Activated CD8-positive, alpha-beta memory T cell treated with anti-CD3 and anti-CD28 coated beads, Interleukin-2, amount 50 U/mL, for 24 hours (primary cell): ENCODE data around the gene EXOSC1.
"Not testable (repeated sequence)": the region's sequence is repeated elsewhere in the genome, so short reads cannot be mapped to it uniquely, and the experiment has no call there.

Experiments used
- DNase-seq: peaks from one replicate; pipeline ENCODE4 v3.0.0-alpha.2; 2020; ENCODE audit errors: extremely low read depth

Gene EXOSC1

DNA sequence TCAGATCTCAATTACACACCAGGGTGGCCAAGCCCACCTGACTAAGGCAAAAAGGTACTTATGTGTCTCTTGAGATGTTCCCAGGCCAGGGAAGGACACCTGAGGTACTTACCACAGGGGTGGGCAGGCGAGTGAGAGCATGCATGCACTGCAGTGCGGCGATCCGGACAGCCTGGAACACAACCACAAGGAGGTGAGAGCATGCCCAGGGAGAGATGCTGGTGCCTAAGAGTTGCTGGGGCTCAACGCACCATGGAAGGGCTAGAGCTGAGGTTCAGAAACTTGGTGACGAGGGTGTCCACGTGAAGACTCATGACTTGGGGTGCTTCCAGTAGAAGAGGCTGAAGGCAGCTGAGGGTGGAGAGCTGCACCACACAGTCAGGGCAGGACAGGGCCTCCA lies 13.3 kb upstream of the EXOSC1 start:
- DNase-seq = no peak

DNA sequence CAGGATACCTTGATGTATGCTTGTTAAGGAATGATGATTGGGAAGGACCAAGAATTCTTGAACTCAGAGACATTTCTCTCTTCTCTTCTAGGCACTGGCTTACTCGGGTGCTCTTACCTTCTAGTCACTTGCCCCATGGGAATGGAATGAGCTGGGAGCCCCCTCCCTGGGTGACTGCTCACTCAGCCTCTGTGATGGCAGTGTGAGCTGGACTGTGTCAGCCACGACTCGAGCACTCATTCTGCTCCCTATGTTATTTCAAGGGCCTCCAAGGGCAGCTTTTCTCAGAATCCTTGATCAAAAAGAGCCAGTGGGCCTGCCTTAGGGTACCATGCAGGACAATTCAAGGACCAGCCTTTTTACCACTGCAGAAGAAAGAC lies 10.9 kb upstream of the EXOSC1 start:
- DNase-seq = no peak

DNA sequence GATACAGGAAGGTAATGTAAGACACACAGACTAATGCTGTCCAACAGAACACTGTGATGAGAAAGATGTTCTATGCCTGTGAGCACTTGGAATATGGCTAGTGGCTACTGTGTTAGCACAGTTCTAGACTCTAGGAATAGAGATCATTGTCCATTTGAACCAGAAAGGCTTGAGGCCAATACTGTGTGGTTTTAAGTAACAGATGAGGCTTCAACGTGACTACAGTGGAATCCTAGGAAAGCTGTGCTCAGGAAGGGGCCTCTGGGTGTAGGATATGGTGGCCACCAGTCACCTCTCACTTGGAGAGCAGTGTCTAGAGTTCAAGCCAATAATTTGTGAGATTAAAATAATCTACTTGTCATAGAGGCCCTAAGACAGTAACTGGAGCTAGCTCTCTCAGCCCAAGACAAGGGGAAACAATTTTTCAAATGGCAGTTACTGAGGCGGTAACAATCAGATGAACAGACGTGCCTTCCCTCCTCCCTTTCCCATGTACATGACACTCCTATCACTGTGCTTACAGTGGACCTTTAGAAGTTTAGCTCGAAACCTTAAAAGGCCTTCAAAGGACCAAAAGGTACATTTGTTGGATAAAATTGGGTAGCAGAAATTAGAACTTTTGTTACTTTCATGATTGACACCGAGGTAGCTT lies 10.4 kb upstream of the EXOSC1 start:
- no peak for DNase-seq

DNA sequence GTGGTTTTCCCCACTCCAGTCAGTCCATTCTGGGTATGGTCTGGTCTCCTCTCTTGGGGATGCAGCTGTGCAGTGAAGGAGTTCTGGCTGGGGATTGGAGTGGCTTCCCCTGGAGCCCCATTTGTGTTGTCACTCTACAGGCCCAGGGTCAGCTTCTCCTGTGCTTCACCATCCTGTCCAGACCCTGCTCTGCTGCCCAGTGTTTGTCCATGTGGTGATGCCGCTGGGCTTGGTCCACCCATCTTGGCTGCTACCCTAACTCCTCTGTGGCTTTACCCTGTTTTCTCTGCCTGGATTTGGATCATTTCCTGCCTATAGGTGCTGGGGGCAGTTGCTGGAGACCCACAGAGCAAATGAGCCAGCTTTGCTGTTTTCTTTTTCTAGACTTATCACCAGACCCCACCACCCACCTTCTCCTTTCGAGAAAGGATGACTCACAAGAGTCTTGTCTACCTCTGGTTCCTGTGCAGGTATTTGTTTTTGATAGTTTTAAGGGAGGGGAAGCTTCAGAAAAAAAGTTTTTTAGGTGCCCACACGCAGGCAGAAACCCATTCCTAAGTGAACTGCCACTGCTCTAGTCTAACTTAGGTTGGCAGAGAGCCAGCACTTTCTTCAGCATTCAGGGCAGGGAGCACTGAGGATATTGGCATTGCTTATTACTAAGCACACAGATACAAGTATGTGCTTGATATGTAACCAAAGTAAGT lies 8.7 kb upstream of the EXOSC1 start:
- no peak for DNase-seq

DNA sequence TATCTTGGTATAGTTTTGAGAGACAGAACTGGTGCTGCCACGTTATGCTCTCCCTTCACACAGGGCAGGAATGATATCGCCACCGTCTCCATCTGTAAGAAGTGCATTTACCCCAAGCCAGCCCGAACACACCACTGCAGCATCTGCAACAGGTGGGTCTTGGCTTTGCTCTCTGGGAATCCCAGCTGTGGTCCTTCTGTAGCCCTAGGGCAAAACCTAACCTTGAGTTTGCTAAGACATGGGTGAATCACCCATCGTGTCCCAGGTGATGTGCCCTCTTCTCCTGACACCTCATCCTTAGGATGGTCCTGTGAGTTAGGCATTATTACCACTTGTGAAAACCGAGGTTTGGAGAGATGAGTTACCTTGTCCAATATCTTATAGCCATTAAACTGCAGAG lies 6.5 kb upstream of the EXOSC1 start:
- DNase-seq = no peak

DNA sequence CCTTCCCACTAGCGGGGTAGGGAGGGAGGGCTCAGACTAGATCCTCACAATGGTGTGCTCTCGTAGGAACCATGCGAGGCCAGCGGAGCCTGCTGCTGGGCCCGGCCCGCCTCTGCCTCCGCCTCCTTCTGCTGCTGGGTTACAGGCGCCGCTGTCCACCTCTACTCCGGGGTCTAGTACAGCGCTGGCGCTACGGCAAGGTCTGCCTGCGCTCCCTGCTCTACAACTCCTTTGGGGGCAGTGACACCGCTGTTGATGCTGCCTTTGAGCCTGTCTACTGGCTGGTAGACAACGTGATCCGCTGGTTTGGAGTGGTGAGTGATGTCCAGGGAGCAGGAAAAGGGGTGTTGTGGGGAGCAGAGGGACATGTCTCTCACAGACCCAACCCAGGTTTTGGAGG lies 5.8 kb upstream of the EXOSC1 start:
- no peak for DNase-seq

DNA sequence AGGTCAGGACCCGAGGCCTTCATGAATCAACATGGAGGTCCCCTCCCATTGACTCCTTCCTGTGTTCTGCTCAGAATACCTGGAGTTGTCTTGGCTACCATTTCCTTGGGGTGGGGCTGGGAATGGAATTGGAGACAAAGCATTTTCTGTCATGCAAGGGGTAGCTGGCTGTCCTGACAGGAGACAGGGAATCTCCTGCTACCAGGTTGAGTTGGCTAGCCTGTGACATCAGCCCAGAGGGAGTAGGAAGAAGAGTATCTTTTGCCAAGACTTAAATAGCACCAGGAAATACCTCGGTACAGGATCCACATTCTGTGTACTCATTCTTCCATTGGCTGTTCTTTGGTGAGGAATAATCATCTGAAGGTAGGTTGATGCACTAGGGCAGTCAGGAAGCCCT lies 5.0 kb upstream of the EXOSC1 start:
- DNase-seq = no peak

DNA sequence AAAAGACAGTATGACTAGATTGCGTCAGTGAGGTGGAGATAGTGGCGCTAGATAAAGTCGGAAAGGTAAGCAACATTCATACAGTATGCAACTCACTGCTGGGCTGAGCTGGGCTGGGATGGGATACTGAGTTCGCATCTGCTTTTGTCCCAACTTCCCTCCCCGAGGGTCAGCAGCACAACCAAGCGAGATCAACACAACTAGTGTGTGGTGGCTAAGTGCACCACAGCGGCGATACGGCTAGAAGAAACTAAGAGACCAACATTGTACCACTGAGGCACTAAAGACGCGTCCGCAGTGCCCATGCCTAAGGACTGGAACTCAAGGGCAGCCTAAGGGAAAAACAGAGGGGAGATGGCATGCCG lies 467 bp downstream of the EXOSC1 start:
- DNase-seq = no peak

DNA sequence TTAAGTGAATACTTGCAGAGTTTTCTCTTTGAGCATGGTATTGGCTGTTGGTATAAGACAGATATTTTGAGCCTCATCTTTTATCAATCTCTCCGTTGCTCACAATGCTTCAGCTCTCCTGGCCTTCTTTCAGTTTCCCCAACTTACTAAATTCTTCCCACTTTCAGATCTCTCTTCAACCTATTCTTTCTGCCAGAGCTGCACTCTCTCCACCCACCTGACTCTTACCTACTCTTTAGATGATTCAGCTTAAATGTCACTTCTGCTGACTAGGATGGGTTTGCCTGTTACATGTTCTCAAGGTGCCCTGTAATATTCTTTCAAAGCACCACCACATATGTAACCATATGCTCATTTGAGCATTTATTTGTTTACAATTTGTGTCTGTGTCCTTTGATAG lies 1.6 kb downstream of the EXOSC1 start:
- no peak for DNase-seq

DNA sequence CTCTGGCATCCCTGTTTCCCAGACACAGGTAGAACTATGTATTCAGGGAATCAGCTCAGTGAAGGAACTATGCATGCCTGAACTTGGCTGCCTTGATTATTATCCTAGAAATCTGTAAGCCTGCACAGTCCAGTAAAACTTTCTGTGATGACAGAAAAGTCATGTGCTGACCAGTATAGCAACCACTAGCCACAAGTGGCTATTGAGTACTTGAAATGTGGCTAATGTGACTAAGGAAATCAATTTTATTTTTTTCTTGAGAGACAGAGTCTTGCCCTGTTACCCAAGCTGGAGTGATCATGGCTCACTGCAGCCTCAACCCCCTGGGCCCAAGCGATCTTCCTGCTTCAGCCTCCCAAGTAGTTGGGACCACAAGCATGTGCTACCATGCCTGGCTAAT lies 3.5 kb downstream of the EXOSC1 start:
- no peak for DNase-seq

DNA sequence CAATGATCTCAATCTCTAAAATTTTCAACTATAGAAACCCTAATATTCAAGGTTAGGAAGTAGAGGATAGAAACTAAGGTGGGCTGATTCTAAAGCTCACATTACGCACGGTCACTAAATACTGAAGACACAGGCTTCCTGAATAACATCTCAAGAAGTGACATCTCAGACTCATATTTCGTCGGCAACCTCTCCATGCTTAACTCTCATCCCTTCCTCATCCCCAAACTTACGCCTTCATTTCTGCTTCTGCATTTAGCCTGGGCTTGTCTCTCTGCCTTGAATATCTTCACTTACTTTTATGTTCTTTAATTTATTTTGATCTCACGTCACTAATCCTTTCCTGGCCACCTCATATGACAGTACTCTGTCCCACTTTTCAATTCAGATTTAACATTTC lies 10.6 kb downstream of the EXOSC1 start:
- DNase-seq = no peak

DNA sequence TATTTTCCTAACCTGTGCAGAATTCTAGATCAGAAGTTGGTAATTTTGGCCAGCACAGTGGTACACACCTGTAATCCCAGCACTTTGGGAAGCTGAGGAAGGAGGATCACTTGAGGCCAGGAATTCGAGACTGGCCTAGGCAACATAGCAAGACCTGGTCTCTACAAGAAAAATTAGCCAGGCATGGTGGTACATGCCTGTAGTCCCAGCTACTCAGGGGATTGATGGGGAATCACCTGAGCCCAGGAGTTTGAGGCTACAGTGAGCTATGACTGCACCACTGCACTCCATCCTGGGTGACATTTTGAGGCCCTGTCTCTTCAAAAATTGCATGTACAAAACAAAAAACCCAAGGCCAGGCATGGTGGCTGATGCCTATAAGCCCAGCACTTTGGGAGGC lies 11.2 kb downstream of the EXOSC1 start:
- DNase-seq = no peak

DNA sequence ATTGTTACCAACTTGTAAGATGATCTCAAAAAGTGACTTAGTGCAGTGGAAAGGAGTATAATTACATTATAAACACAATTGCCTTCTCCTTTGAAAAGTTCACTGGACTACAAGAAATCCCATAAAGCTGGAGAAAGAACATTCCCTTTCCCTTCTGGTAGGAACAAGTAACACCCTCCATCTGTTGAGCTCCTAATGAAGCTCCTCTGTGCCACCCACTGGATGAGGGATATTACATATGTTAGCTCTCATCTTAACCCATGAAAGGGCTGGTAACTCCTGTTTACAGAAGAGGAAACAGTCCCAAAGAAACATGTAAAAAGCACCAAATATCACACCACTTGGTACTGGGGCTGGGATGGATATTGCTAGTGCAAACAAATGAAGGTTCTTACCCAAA lies 11.8 kb downstream of the EXOSC1 start:
- no peak for DNase-seq

DNA sequence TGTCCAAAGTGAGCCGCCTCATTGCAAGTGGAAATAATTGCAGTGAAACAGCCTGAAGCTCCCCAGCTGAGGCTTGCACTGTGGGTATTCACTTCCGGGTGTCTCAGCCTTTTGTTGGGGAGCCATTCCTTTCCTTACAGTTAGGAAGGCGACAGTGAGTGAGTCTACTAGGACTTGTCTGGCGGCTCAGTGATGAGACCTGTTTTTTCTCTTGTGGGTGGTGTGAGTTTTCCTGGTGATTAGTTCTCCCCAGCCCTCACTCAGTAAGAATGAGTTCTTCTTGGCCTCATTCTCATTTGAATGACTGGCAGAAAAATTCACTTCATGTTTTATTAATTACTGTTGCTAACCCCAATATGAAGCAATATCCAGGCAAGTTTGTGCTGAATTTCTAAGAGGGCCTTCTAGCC lies 17.2 kb downstream of the EXOSC1 start:
- no peak for DNase-seq

DNA sequence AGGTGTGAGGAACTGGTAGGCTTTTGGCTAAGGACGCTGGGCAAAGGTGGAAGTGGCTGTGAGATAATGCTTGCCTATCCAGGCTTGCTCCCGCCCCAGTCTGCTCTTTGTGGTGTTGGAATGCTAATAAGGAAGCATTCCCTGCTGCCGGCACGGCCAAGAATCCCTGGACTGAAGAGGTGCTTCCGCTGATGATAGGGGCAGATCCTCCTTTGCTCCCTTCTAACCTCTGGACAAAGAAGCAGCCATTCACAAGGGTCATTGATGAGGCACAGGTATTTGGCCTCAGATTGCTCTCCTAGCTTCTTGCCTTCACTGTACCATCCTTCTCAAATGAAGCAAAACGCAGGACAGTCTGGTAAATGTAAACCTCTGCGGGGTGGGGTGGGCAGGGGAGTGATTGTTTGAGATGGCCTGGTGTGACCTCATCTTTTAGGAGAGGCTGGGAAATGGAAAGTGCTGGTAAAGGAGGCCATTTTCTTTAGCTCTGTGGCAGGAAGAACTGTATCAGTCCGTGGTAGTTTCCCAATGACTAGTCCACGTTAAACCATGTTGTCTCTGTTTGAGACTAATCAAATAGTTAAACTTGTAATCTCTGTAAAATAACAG lies 18.1 kb downstream of the EXOSC1 start:
- DNase-seq = no peak

DNA sequence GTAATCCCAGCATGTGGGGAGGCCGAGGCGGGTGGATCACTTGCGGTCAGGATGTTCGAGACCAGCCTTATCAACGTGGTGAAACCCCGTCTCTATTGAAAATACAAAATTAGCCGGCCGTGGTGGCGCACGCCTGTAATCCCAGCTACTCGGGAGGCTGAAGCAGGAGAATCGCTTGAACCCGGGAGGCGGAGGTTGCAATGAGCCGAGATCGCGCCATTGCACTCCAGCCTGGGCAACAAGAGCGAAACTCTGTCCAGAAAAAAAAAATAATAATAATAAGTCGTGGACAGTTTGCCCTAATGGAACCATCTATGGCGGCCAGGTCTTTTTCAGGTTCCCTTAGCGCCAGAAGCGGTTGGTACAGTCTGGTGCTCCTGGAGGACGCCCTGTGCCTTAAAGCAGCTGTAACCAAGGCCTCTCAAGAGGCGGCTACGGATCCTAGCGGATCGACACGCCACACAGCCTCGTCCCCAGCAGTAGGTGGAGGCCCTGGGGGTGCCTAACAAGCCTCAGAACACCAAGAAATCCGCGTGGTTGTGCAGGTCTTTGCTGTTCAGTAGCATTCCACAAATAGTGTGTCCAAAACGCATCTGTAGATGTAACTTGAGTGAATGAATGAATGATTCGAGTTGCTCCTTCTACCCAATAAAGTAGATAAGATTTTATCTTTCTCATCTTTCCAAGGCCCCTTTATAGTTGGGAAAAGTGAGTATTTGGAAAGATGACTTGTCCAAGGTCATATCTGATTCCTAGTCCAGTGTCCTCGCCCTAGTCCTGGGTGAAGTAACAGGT lies 18.8 kb downstream of the EXOSC1 start:
- no peak for DNase-seq

DNA sequence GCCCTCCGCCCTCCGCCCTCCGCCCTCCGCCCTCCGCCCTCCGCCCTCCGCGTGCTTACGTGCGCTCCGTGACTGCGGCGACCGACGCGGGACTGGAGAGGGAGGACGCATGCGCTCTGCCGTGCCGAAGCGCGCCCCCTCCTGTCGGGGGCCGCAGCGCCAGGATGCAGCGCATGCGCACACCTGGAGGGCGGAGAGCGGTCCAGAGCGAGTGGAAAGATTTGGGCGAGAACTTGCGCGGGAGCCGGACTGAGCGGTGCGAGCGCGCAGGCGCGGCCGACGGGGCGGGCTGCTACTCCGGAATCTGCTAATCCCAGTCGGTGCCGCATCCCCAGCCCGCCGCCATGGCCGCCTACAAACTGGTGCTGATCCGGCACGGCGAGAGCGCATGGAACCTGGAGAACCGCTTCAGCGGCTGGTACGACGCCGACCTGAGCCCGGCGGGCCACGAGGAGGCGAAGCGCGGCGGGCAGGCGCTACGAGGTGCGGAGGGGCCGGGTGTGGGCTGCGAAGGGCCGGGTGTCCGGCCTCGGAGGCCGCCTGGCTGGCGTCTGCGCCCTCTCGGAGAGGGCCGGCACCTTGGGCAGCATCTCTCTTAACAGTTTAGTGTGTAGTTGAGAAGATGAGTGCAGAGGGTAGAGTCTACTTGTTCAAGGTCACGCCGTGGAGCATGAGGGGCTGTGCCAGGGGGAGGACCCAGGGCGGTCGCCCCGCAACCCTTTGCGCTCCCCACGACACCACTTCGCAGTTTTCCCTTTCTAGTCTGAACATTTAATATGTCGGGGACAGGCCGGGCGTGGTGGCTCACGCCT lies 19.6 kb downstream of the EXOSC1 start, which contains the start of gene PGAM1:
PGAM1 (plus strand) TSS at position 228 of the 812 bp plus-strand sequence; CDS start at position 345, 117 bp downstream.
- peak; percentile 83 for DNase-seq

DNA sequence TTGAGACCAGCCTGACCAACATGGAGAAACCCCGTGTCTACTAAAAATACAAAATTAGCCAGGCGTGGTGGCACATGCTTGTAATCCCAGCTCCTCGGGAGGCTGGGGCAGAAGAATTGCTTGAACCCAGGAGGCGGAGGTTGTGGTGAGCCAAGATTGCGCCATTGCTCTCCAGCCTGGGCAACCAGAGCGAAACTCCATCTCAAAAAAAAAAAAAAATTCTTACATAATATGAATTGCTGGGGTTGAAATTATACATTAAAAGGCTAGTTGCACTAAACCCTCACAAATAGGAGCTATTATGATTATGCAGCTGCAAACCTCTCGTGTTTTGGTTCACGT lies 22.1 kb downstream of the EXOSC1 start:
- not testable (repeated sequence) for DNase-seq

DNA sequence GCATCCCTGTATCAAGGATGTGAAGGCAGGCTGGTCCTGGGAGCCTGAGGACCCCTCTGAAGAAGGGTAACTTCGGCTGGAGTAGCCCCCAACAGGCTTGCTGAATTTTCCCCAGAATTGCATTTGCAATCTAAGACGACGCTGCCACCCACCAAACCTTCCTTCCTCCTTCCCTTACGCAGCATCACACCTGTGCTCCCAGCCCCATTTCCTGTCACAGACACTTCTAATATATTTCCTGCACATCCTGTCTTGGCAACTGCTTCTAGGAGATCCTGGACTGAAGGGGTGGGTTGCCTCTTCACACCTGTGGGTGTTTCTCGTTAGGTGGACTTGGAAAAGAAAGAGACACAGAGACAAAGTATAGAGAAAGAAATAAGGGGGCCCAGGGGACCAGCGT lies 29.2 kb downstream of the EXOSC1 start:
- DNase-seq = no peak

DNA sequence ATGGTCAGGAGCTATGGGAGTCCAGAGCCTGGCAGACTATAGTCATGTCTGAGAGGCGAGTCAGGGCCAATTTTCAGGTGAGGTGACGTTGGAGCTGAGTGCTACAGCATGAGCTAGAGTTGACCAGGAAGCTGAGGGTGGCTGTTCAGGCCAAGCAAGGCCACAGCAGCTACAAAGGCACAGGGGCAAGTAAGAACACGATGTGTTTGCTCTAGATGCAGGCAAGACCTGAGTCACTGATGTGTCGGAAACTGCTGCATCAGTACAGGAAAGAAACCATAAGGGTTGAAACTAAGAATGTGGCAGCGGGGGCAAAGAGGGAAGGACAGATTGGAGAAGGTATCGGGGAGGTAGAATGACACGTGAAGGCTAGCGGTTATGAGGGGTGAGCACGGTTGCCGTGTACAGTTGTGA lies 32.9 kb downstream of the EXOSC1 start:
- DNase-seq = no peak

DNA sequence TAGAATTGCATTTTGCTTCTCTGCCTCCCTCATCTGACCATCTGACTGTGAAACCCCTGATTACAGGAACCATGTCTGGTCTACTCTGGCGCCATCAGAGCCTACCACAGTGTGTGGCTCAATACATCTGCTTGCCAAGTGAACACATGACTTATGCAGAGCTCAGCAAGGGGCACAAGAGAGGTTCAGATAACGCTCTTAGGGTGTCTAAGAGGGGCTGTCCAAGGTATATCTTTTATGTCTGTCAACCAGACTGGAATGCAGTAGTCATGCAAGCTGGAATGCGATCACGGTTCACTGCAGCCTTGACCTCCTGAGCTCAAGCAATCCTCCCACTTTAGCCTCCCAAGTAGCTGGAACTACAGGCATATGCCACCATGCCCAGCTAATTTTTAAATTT lies 34.4 kb downstream of the EXOSC1 start:
- no peak for DNase-seq

DNA sequence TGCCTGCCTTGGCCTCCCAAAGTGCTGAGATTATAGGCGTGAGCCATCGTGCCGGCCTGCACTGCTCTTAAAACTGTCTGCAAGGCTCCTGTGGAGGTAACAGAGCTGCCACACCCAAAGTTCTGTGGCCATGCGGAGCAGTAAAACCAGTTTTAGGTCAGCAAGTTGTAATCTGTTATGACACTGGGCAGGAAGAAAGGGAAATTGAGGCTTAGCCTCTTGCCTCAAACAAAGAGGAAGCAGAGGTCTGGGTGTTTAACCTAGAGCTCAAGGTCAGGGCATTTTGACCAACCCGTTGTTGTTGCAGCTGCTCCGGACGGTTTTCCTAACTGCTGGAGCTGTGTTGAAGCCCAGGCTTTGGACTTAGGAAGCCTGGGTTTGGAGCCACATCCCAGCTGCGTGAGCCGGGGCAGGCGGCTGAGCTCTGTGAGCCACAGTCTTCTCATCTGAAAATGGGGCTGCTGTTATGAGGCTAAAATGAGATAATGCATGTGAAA lies 37.3 kb downstream of the EXOSC1 start:
- no peak for DNase-seq
